Measurements from ENCODE around the gene NDUFA11.

GRCh38 chr19:5950741-5951140 lies 47.2 kb upstream of the NDUFA11 start:
- no peak for TF ChIP-seq CTCF (IDR thresholded peaks at IDR 0.05; ENCODE audit: low read depth, low read length, poor library complexity, severe bottlenecking)
- no peak for TF ChIP-seq EZH2phosphoT487 (IDR thresholded peaks at IDR 0.05; ENCODE audit: borderline replicate concordance, low read length)

Measured in DOHH2 (cell line).